ENCODE measurements around the gene GPATCH4.

- TF ChIP-seq CTCF (IDR thresholded peaks at IDR 0.05 in 4 of 5, conservative IDR thresholded peaks at IDR 0.05 in 1 of 5) = no peak
- TF ChIP-seq POLR2A (IDR thresholded peaks at IDR 0.05) = no peak
Observed at GRCh38 chr1:156598125-156598524, 3.2 kb downstream of the GPATCH4 start.

All from gastrocnemius medialis (tissue), 4 donors.